HEK293 (cell line): ENCODE data around the gene DCAF4.

Experiments
- GLI4 ChIP-seq: fragments of 450-650 bp; formaldehyde crosslinking; IDR thresholded peaks from 2 replicates; pipeline ENCODE4 v1.5.1; 2016; ENCODE audit warnings: missing biosample characterization, missing genetic modification characterization
- KLF10 ChIP-seq: fragments of 450-650 bp; IDR thresholded peaks from 2 replicates; pipeline ENCODE4 v1.5.1; 2018; ENCODE audit warnings: missing biosample characterization, mild to moderate bottlenecking, missing genetic modification characterization
- MEIS1 ChIP-seq: sonication (generic); formaldehyde crosslinking; IDR thresholded peaks from 2 replicates; pipeline ENCODE4 v1.8.1; 2022; ENCODE audit warnings: missing genetic modification reagents, mild to moderate bottlenecking, borderline replicate concordance
- ZNF175 ChIP-seq: fragments of 450-650 bp; formaldehyde crosslinking; IDR thresholded peaks from 2 replicates; pipeline ENCODE4 v1.5.1; 2016; ENCODE audit warnings: missing biosample characterization, missing genetic modification characterization
- ZNF274 ChIP-seq, 2 experiments: fragments of 200-500 bp in 1 of 2; fragments of 450-650 bp in 1 of 2; sonication (Bioruptor generic) in 1 of 2; formaldehyde crosslinking in 1 of 2; IDR thresholded peaks; 2 replicates each; pipeline versions ENCODE4 v1.5.1 to v1.6.1; 2014 to 2016; ENCODE audit warnings: borderline replicate concordance in 1 of 2, inconsistent platforms in 1 of 2, low read length in 1 of 2, missing biosample characterization in 1 of 2, missing genetic modification characterization in 1 of 2
- ZNF311 ChIP-seq: fragments of 450-650 bp; formaldehyde crosslinking; IDR thresholded peaks from 2 replicates; pipeline ENCODE4 v1.5.1; 2017; ENCODE audit warnings: missing biosample characterization, missing genetic modification characterization, borderline replicate concordance
- ZNF549 ChIP-seq: fragments of 450-650 bp; IDR thresholded peaks from 2 replicates; pipeline ENCODE4 v1.5.1; 2018; ENCODE audit warnings: missing biosample characterization, missing genetic modification characterization, mild to moderate bottlenecking, inconsistent platforms, moderate library complexity
- ZNF561 ChIP-seq: fragments of 450-650 bp; IDR thresholded peaks from 2 replicates; pipeline ENCODE4 v1.5.1; 2018; ENCODE audit warnings: missing biosample characterization, missing genetic modification characterization, borderline replicate concordance
- ZNF610 ChIP-seq: fragments of 450-650 bp; formaldehyde crosslinking; IDR thresholded peaks from 2 replicates; pipeline ENCODE4 v1.5.1; 2016; ENCODE audit warnings: missing biosample characterization, missing genetic modification characterization, borderline replicate concordance
- ZNF843 ChIP-seq: fragments of 450-650 bp; formaldehyde crosslinking; IDR thresholded peaks from 2 replicates; pipeline ENCODE4 v1.5.1; 2016; ENCODE audit warnings: missing biosample characterization, missing genetic modification characterization
- TF ChIP-seq, protein P1 (sequence below): fragments of 450-650 bp; formaldehyde crosslinking; IDR thresholded peaks from 2 replicates; pipeline ENCODE4 v1.5.1; 2016; ENCODE audit warnings: missing biosample characterization, missing genetic modification characterization
- TF ChIP-seq, protein P2 (sequence below): fragments of 450-650 bp; formaldehyde crosslinking; IDR thresholded peaks from 2 replicates; pipeline ENCODE4 v1.5.1; 2016; ENCODE audit warnings: missing biosample characterization, missing genetic modification characterization

DNA sequence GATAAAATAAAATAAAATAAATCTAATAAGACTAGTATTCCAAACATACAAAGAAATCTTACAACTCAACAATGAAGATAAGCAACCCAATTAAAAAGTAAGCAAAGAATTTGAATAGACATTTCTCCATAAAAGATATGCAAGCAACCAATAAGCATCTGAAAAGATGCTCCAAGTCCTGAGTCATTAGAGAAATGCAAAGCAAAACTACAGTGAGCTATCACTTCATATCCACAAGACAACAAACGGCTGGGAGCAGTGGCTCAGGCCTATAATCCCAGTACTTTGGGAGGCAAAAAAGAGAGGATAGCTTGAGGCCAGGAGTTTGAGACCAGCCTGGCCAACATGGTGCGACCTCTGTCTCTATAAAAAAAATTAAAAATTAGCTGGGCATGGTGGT is 73.8 kb downstream of the DCAF4 start:
- TF ChIP-seq, protein P1, sequence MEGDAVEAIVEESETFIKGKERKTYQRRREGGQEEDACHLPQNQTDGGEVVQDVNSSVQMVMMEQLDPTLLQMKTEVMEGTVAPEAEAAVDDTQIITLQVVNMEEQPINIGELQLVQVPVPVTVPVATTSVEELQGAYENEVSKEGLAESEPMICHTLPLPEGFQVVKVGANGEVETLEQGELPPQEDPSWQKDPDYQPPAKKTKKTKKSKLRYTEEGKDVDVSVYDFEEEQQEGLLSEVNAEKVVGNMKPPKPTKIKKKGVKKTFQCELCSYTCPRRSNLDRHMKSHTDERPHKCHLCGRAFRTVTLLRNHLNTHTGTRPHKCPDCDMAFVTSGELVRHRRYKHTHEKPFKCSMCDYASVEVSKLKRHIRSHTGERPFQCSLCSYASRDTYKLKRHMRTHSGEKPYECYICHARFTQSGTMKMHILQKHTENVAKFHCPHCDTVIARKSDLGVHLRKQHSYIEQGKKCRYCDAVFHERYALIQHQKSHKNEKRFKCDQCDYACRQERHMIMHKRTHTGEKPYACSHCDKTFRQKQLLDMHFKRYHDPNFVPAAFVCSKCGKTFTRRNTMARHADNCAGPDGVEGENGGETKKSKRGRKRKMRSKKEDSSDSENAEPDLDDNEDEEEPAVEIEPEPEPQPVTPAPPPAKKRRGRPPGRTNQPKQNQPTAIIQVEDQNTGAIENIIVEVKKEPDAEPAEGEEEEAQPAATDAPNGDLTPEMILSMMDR: no peak
- no peak for TF ChIP-seq GLI4
- no peak for TF ChIP-seq MEIS1 (CRISPR knock-in tag)
- no peak for TF ChIP-seq ZNF561 (tag by site-specific recombination)
- TF ChIP-seq ZNF311 (tag by site-specific recombination): no peak
- no peak for TF ChIP-seq ZNF549 (tag by site-specific recombination)
- TF ChIP-seq KLF10 (tag by site-specific recombination): no peak
- no peak for TF ChIP-seq ZNF274 (IDR thresholded peaks at IDR 0.05; ENCODE audit: low read length)
- TF ChIP-seq ZNF274 (tag by site-specific recombination; IDR thresholded peaks at IDR 0.05; ENCODE audit: borderline replicate concordance): no peak
- TF ChIP-seq ZNF175 (tag by site-specific recombination): no peak
- no peak for TF ChIP-seq ZNF843
- no peak for TF ChIP-seq ZNF610 (tag by site-specific recombination)
- TF ChIP-seq, protein P2, sequence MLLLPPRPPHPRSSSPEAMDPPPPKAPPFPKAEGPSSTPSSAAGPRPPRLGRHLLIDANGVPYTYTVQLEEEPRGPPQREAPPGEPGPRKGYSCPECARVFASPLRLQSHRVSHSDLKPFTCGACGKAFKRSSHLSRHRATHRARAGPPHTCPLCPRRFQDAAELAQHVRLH (tag by site-specific recombination): no peak
